GM12891 (cell line): Measurements from ENCODE around the gene SMIM8.

ENCODE experiments used
- POLR2A ChIP-seq: IDR thresholded peaks from 2 replicates; pipeline ENCODE4 v1.6.1; 2011; ENCODE audit warnings: low read depth, low read length, control low read depth
- POLR2AphosphoS5 ChIP-seq: IDR thresholded peaks from 2 replicates; pipeline ENCODE4 v1.6.1; 2011; ENCODE audit warnings: low read depth, low read length, control low read depth
- SPI1 ChIP-seq: IDR thresholded peaks from 2 replicates; pipeline ENCODE4 v1.6.1; 2011; ENCODE audit warnings: low read depth, low read length, control low read depth
- TAF1 ChIP-seq: IDR thresholded peaks from 2 replicates; pipeline ENCODE4 v1.6.1; 2011; ENCODE audit warnings: low read depth, low read length, control low read depth

- TF ChIP-seq TAF1 (no peak), POLR2AphosphoS5 (no peak), POLR2A (no peak), SPI1 (no peak)
Measured at GRCh38 chr6:87293526-87293925, 28.9 kb upstream of the SMIM8 start.
